HS-5 (cell line): Measurements from ENCODE around the gene USP9Y.
"Not testable (repeated sequence)": the region's sequence is repeated elsewhere in the genome, so short reads cannot be mapped to it uniquely, and the experiment has no call there.

Experiments used
- DNase-seq: peaks from one replicate; pipeline ENCODE4 v3.0.0-alpha.2; 2012; ENCODE audit warnings: low read depth

The USP9Y gene, protein sequence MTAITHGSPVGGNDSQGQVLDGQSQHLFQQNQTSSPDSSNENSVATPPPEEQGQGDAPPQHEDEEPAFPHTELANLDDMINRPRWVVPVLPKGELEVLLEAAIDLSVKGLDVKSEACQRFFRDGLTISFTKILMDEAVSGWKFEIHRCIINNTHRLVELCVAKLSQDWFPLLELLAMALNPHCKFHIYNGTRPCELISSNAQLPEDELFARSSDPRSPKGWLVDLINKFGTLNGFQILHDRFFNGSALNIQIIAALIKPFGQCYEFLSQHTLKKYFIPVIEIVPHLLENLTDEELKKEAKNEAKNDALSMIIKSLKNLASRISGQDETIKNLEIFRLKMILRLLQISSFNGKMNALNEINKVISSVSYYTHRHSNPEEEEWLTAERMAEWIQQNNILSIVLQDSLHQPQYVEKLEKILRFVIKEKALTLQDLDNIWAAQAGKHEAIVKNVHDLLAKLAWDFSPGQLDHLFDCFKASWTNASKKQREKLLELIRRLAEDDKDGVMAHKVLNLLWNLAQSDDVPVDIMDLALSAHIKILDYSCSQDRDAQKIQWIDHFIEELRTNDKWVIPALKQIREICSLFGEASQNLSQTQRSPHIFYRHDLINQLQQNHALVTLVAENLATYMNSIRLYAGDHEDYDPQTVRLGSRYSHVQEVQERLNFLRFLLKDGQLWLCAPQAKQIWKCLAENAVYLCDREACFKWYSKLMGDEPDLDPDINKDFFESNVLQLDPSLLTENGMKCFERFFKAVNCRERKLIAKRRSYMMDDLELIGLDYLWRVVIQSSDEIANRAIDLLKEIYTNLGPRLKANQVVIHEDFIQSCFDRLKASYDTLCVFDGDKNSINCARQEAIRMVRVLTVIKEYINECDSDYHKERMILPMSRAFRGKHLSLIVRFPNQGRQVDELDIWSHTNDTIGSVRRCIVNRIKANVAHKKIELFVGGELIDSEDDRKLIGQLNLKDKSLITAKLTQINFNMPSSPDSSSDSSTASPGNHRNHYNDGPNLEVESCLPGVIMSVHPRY (N-terminal part only)

DNA sequence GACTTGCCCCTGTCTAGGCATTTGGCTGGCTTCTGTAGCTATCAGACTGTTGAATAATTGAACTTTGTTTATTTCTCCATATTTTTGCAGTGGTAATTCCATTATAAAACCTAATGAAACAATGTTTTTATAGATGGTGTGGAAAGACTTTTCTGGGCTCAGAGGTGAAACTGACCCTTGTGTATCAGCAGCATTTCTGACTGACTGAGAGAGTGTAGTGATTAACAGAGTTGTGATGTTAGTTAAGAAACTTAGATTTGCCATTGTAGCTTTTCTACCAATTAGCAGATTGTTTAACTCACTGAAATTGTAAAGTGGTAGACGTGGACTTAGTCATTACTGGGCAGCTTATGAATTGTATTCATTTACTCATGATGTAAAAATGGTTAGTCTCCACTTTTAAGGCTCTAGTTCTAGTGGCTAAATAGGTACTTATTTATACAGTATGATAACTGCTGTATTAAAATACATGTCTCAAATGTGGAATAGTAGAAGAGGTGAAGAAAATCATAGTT lies at the start of gene USP9Y:
Gene USP9Y (plus strand): TSS at position 51 of the 515 bp plus-strand sequence. CDS start 8,217 bp downstream, outside the sequence.
- DNase-seq, result no peak

DNA sequence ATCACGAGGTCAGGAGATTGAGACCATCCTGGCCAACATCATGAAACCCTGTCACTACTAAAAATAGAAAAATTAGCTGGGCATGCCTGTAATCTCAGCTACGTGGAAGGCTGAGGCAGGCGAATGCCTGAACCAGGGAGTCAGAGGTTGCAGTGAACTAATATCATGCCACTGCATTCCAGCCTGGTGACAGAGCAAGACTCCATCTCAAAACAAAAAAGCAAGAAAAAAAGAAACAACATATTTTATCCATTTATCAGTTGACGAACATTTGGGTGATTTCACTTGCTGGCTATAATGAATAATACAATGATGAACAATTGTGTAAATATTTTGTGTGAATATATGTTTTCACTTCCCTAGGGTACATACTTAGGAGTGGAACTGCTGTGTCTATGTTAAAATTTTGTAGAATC lies 49.4 kb upstream of the USP9Y start:
- peak; percentile 78 for DNase-seq

DNA sequence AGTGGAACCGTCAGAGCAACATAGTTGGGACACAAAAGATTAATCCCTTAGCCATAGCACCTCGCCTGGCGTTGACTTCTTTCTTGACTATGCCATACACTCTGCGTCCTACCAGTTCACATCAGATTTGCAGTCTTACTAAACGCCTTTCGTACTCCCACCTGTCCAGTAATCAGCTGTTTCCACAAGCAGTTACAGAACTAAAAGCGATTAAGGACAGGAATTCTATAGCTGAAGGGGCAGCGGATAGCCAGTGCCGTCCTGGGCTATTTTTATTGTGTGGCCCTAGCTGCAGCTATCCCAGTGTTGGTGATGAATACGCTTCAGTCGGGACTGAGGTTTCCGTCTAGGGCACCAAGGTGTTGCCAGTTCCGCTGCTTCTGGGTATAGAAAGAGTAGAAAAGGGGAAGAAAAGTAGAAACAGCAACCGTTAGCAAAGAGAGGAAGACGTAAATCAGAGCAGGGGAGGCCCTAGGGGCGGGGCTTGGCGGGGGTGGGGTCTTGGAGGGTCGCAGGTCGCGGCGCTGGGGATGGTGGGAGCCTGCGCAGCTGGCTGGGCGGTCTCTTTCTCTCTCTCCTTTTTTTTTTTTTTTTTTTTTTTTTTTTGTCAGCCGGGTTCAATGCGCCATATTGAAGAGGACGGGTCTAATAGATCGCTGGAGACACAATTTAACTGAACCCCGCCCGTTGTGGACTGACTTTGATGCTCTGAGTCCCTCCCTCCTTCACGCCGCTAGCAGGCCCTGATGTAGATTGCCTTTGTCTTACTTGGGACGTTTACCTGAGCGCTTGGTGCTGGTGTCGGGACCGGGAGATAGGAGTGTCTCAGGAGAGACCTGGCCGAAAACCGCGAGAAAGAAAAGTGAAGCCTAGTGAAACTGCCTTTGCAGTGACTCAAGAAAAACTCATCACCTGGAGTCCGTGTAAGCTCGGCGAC lies 39.0 kb upstream of the USP9Y start:
- DNase-seq, result no peak

DNA sequence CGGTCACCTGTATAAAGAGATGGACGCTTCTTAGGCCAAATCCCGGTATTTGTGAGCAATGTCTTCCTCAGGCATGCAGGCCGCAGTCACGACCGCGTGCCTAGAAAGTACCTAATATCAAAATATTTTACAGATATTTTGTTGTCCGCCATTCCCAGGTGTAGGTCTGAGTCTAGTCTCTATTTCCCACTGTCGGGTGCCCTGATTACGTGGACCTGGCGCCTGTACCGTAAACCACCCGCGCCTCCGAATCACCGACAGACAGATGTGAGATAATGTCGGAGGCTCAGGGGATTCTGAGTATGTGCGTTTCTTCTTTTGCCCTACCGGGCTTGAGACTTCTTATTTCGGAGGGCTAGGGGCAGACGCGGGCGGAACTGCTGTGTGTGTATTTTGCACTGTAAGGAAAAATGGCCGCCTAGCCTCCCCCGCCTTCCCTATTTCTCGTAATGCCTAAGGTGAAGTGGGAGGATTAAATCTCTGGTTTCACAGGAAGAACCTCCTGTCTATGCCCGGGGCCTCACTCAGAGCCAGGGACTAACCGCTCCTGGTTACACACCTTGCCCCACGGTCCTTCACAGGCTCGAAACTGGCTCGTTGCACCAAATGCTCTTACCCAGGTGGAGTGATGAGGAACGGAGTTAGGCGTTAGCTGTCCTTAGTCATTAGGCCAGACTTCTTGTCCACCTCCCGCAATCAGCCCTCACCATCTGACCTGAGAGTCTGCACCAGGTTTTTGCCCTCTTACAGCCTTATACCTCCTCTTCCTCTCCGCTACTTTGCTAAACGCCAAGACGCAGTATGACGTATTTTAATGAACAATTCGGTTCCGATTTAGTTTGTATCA lies 38.1 kb upstream of the USP9Y start:
- no peak for DNase-seq

DNA sequence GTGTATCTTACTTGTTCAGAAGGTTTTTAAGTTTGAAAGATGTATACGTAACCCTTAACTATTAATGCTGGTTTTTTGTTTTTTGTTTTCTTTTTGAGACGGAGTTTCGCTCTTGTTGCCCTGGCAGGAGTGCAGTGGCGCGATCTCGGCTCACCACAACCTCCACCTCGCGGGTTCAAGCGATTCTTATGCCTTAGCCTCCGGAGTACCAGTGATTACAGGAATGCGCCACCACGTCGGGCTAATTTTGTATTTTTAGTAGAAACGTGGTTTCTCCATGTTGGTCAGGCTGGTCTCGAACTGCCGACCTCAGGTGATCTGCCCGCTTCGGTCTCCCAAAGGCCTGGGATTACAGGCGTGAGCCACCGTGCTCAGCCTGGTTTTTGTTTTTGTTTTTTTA lies 37.2 kb upstream of the USP9Y start:
- not testable (repeated sequence) for DNase-seq

DNA sequence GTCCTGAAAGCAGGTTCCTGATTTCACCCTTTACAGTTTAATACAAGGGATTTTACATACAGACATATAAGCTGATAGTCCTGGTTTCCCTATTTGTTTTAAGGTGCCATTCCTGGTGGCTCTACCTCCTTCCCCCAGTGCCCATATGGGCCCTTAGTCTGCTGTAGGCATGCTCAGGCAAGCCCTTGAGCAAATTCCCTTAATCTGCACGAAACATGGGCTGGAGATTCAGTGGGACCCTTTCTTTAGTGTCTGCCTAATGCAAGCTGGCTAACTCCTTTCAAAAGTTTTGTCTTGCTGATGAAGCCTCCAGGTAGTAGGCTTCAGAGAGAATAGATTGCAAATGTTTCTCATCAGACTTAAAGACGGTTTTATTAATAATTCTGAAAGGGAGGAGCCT lies 22.9 kb upstream of the USP9Y start:
- DNase-seq, result no peak

DNA sequence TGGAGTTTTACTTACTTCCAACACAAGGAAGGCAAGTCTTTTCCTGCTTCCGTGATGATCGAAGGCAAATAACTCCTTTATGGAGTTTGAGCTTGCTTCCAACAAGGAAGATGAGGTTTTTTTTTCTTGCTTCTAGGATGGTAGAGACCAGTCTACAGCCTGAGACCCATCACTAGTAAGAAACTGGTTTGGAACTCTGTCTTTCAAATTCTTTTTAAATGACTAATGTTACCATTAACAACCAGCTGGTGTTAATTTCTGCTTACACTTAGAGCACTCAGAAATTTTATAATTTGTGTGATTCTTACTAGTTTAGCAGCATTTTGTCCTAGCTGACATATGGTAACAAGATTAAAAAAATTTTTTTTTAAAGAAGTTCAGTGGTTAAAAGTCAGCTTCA lies 19.5 kb upstream of the USP9Y start:
- DNase-seq, result no peak

DNA sequence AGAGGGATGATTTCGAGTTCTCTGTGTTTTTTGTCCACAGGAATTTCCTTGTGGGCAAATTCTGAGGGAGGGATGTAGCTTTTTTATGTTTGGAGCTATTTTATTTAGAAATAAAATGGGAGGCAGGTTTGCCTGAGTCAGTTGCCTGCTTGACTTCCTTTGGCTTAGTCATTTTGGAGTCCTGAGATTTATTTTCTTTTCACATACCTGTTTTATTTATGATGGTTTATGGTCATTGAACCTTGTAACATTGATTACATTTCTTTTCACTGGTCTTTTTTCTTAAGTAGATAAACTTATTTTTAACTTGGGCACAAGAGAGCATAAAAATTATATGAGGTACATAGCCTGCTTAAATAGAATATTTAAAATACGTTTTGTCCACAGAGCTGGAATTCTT lies 12.7 kb upstream of the USP9Y start:
- no peak for DNase-seq

DNA sequence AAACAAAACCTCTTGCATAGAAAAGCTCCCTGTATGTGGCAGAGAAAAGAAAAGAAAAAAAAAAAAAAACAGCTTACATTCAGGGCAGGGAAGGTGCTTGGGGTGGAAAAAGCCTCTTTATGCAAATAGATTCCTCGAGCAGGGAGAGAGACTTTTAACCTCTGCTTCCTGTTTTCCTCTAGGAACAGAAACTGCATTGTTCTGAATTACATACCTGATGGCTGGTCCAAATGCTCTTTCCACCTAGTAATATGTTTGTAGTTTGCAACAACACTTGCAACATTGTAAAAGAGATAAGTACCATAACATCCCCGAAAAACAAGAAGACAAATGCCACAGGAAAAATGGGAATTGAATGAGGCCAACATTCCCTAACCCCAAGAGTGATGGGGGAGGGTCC lies 944 bp upstream of the USP9Y start:
- no peak for DNase-seq

DNA sequence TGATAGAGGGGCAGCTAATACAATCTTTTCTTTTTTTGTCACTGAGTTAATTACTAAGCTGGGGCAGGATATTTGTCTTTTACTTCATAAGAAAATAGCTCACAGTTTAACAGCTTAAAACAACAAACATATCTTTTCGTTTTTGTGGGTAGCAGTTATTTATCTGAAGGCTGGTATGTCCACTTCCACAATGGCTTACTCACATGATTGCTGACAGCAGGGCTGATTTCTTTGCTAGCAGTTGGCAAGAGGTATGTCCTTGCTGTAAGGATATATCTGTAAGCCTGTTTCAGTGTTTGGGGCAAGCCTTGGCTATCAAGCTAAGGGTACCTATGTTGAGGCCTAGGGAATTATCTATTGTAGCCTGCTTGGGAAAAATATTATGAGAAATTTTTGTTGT lies 1.1 kb downstream of the USP9Y start:
- DNase-seq, result no peak

DNA sequence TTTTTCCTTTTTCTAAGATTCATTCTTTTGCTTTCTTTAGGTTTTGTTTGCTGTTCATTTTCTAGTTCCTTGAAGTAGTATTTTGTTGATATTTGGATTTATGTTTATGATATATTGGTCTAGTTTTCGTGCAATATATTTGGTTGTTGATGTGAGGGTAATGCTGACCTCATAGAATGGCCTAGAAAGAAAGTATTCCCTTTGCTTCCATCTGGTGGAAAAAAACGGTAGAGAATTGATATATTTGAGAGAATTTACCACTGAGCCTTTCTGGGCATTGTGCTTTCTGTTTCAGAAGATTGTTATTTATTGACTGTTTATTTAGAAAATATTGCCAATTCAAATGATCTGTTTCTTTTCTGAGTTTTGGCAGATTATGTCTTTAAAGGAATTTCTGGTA lies 9.4 kb downstream of the USP9Y start:
- DNase-seq, result no peak

DNA sequence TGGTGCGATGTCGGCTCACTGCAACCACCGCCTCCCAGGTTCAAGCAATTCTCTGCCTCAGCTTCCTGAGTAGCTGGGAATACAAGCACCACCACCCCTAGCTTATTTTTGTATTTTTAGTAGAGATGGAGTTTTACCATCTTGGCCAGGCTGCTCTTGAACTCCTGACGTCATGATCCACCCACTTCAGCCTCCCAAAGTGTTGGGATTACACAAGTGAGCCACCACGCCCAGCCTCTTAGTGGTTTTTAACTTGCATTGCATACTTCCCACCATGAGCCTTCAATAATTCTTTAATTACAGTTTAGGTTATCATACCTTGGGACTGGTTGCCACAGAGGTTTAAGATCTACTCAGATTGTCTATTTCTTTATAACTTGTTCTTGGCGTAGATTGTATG lies 14.3 kb downstream of the USP9Y start:
- no peak for DNase-seq

DNA sequence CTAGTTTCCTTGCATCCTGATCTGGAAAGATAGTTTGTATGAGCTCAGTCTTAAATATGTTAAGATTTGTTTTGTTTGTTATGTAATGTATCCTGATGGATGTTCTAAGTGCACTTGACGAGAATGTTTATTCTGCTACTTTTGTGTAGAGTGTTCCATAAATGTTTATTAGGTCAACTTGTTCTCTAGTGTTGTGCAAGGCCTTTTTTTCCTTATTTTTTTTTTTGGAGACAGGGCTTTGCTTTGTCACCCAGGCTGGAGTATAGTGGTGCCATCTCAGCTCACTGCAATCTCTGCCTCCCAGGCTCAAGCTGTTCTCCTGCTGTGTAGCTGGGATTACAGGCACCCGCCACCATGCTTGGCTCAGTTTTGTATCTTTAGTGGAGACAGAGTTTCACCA lies 28.7 kb downstream of the USP9Y start:
- no peak for DNase-seq

DNA sequence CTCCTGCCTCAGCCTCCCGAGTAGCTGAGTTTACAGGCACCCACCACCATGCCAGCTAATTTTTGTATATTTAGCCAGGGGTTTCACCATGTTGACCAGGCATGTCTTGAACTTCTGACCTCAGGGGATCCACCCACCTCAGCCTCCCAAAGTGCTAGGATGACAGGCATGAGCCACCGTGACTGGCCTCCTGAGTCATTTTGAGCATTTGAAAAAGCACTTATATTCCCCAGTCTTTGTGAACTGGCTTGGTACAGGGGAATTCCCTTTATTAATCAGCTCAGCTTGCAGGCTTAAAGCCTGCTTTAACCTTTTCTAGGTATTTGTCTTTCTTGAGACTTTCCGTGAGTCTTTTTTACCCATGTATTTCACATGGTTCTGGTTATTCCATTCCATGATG lies 32.6 kb downstream of the USP9Y start:
- DNase-seq, result no peak

DNA sequence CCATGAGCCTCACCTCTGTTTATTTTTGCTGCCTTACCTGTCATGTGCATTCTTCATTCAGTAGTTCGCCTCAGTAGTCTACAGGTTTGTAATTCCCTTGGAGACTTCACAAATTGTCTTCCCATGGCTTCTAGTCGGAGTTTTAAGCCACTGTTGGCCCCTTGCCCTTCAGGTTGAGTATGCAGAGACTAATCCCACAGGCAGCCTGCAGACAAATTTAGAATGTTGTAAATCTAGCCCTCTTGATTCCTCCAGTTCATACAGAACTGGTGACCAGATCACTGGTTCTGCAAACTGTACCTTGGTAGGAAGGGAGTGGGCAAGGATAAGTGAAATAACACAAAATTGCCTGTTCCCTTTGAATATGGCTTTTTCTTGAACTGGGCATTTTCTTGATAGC lies 33.0 kb downstream of the USP9Y start:
- DNase-seq, result no peak

DNA sequence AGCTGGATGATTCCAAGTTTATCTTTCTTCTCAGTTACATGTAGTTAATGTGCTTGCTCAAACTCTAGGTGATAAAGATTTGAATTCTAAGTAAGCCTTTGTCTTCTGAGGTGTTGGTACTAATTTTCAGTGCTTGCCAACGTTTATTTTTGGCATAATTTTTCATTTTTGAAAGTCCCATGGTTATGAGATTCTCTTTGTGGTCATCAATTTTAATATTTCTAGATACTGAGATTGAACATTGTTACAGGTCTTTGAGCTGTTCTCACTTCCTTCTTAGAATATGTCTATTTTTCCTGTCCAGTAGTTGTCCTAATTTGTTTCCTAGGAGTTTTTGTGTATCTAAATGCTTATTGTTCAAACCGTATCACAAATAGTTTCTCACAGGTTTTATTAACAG lies 40.4 kb downstream of the USP9Y start:
- DNase-seq, result no peak

DNA sequence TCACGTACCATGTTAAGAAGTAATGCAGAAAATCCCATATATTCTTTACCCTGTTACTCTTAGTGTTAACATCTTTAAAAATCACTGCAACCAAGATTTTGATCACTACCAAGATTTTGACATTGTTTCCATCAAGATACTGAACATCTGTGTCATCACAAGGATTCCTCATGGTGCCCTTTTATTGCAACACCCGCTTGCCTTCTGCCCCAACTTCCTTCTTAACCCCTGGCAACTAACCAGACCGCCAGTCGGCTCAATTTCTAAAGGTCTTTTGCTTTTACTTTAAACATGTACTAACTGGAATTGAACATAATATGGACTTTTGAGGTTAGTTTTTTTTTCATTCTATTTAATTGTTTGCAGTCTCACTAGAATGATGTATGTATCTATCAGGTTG lies 41.7 kb downstream of the USP9Y start:
- DNase-seq, result no peak

DNA sequence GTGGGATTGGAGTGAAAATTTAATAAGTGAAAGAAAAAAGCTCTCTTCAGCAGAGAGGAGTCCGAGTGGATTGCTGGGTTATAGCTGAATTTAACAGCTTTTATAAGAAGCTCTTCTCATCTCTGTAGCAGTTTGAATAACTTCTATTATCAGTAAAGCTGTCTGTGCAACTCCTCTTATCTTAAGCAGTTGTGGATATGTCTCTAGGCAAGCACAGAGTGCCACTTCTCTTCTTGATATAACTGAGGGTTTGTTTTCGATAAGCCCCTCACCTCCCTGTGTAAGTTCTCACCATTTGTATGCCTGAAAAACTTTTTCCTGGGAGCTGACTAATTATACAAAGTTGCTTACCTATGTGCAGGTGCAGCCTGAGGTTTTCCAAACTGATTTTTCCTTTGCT lies 43.1 kb downstream of the USP9Y start:
- no peak for DNase-seq

DNA sequence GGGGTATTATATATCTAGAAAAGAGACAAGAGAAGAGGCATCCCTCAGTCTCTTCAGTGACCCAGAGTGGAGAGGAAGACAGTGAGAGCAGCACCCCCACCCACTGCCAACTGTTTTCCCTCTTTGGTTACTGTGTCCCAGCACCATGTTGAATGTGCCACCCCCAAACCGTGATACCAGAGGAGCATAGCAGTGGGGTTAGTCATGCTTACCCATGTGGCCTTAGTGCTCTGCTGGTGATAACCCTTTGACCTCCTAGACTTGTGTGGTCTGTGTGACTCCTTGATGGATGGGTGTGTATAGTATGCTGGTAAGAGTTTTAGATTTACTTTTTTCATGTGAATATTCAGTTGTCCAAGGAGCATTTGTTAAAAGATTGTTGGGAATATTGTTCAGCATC lies 48.3 kb downstream of the USP9Y start:
- DNase-seq, result no peak

DNA sequence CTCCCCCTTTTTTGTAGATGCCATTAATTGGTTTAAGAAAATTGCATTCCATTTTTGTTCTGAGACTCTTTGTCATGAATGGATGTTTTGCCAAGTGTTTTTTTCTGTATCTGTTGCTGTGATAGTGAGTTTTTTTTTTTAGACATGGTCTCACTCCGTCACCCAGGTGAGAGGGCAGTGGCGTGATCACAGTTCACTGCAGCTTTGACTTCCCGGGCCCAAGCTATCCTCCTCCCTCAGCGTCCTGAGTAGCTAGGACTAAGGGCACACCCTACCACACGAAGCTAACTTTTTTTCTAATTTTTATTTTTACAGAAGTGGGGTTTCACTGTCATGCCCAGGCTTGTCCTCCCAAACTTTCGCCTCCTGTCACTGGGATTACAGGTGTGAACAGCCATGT lies 51.8 kb downstream of the USP9Y start:
- DNase-seq, result no peak

DNA sequence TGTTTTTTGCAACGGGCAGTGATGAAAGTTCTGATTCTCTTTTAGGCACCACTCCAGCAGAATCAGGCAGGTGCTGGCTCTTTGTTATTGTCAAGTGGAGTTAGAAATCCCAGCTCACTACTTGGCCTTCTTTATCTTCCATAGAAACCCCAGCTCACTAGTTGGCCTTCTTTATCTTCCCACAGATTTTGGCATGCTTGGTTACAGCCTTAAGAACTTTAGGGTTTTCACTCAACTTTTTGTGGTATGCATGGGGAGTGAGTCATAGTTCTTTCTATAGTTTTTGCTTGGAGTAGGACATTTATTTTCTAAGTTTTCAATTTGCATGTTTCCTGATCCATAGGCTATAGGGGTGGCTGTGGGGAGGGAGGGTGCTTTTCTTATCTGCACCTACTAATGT lies 55.0 kb downstream of the USP9Y start:
- no peak for DNase-seq
